Karpas-422 (cell line): ENCODE data around the gene SSX4B. TPM values are rescaled to one million over a fixed set of nuclear protein-coding genes. Genes with fewer than 3 reads are reported as not detected.
"Not testable (repeated sequence)": the region's sequence is repeated elsewhere in the genome, so short reads cannot be mapped to it uniquely, and the experiment has no call there.

ENCODE experiments used
- DNase-seq: peaks from one replicate; pipeline ENCODE4 v3.0.0-alpha.2; 2015
- H2AFZ ChIP-seq: fragments of 200-600 bp; sonication (generic); 2 replicates; pipeline ENCODE4 v1.6.1; 2014; ENCODE audit warnings: antibody characterized with exemption, low read length, mixed read lengths
- H3K27ac ChIP-seq: fragments of 200-600 bp; sonication (generic); 2 replicates; pipeline ENCODE4 v1.5.1; 2014; ENCODE audit warnings: mild to moderate bottlenecking, low read length, moderate library complexity
- H3K27me3 ChIP-seq: fragments of 200-600 bp; sonication (generic); 2 replicates; pipeline ENCODE4 v1.6.1; 2014; ENCODE audit warnings: low read length, mixed read lengths
- H3K36me3 ChIP-seq: fragments of 200-600 bp; sonication (generic); 2 replicates; pipeline ENCODE4 v1.6.1; 2014; ENCODE audit warnings: low read length, mixed read lengths; ENCODE audit not compliant: insufficient read depth
- H3K4me1 ChIP-seq: fragments of 200-600 bp; sonication (generic); 2 replicates; pipeline ENCODE4 v1.6.1; 2014; ENCODE audit warnings: mild to moderate bottlenecking, low read length, mixed read lengths
- H3K4me2 ChIP-seq: fragments of 200-600 bp; sonication (generic); 2 replicates; pipeline ENCODE4 v1.6.1; 2014; ENCODE audit warnings: low read length, low read depth, mild to moderate bottlenecking; ENCODE audit not compliant: poor library complexity, severe bottlenecking
- H3K4me3 ChIP-seq: fragments of 200-600 bp; sonication (generic); 2 replicates; pipeline ENCODE4 v1.5.1; 2014; ENCODE audit warnings: mild to moderate bottlenecking, antibody characterized with exemption, low read length, mixed read lengths
- H3K79me2 ChIP-seq: fragments of 200-600 bp; sonication (generic); 2 replicates; pipeline ENCODE4 v1.6.1; 2014; ENCODE audit warnings: mild to moderate bottlenecking, low read length, mixed read lengths
- H3K9ac ChIP-seq: fragments of 200-600 bp; sonication (generic); 2 replicates; pipeline ENCODE4 v1.6.0; 2014; ENCODE audit warnings: low read length
- H3K9me2 ChIP-seq: fragments of 200-600 bp; sonication (generic), shearing (Covaris generic); replicated peaks from 2 replicates; pipeline ENCODE4 v1.6.0; 2014; ENCODE audit warnings: mild to moderate bottlenecking, low read length, moderate library complexity; ENCODE audit not compliant: insufficient read depth
- H3K9me3 ChIP-seq: fragments of 300-700, 200-600 bp; sonication (generic); 2 replicates; pipeline ENCODE4 v1.6.1; 2014; ENCODE audit warnings: low read length, mixed read lengths
- H4K20me1 ChIP-seq: fragments of 200-600 bp; sonication (generic); 2 replicates; pipeline ENCODE4 v1.6.1; 2014; ENCODE audit warnings: mild to moderate bottlenecking, antibody characterized with exemption, low read length, low read depth; ENCODE audit not compliant: insufficient read depth
- total RNA-seq: library from RNA; depleted of rRNA; stranded (reverse); fragments of >200 nt; shearing (Covaris generic); gene quantifications from 2 replicates; pipeline ENCODE4 v1.2.3, GENCODE V29; 2014; ENCODE audit warnings: low replicate concordance

SSX4B gene
- total RNA-seq, 1 experiment from 2014 or later: not detected

DNA sequence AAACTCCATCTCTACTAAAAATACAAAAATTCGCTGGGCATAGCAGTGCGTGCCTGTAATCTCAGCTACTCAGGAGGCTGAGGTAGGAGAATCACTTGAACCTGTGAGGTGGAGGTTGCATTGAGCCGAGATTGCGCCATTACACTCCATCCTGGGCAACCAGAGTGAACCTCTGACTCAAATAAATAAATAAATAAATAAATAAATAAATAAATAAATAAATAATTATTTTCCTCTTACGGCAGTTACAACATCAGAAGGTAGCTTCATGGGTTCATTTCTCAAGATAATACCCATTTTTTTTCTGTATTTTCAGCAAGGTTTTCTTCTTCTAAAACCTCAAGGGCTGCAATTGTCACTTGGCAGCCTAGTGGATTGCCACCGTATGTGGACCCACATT lies 35.4 kb upstream of the SSX4B start:
- H3K27ac ChIP-seq, H3K9me2 ChIP-seq, H3K9me3 ChIP-seq, H4K20me1 ChIP-seq, H2AFZ ChIP-seq, H3K36me3 ChIP-seq, H3K4me1 ChIP-seq, H3K79me2 ChIP-seq, H3K27me3 ChIP-seq, H3K9ac ChIP-seq, H3K4me3 ChIP-seq, H3K4me2 ChIP-seq: not testable (repeated sequence)
- DNase-seq: peak; percentile 14

GRCh38 chrX:48433713-48434112 lies 22.0 kb upstream of the SSX4B start:
- H3K9me2 ChIP-seq, H2AFZ ChIP-seq: not testable (repeated sequence)

GRCh38 chrX:48430166-48430565 lies 18.4 kb upstream of the SSX4B start:
- not testable (repeated sequence) for H4K20me1 ChIP-seq, H3K9me2 ChIP-seq, H3K79me2 ChIP-seq, H3K9me3 ChIP-seq, H3K27ac ChIP-seq, H3K4me1 ChIP-seq, H3K4me2 ChIP-seq, H3K9ac ChIP-seq, H2AFZ ChIP-seq, H3K27me3 ChIP-seq, H3K4me3 ChIP-seq, H3K36me3 ChIP-seq
- DNase-seq: peak; percentile 38

More at GRCh38 chrX:48433713-48434112, 22.0 kb upstream of the SSX4B start:
- not testable (repeated sequence) for H3K9me3 ChIP-seq, DNase-seq, H3K4me2 ChIP-seq, H3K27me3 ChIP-seq, H3K27ac ChIP-seq, H3K4me1 ChIP-seq, H3K4me3 ChIP-seq, H3K79me2 ChIP-seq, H3K9ac ChIP-seq, H4K20me1 ChIP-seq, H3K36me3 ChIP-seq

DNA sequence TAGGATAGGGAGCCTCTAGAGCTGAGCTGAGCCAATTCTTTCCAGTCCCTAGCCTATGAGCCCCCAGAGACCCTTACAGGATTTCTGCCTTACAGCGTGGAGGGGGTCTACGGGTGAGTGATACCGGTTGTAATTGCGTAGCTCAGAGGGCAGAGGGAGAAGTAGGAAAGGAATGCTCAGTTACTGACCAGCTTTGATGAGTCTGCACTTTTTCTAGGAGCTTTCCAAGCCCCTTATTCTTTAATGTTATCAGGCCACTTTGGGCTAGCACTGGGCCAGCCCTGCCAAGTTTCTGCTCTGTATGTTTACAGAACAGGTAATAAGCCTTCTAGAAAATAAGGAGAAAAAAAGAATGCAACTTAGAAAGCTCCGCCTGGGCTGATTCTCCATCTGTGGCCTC lies 17.8 kb upstream of the SSX4B start:
- not testable (repeated sequence) for H3K27me3 ChIP-seq, H3K9me3 ChIP-seq, H3K79me2 ChIP-seq, H3K4me3 ChIP-seq, H3K4me2 ChIP-seq, H3K9me2 ChIP-seq, H4K20me1 ChIP-seq, H2AFZ ChIP-seq, H3K27ac ChIP-seq, H3K36me3 ChIP-seq, H3K9ac ChIP-seq, H3K4me1 ChIP-seq
- peak; percentile 12 for DNase-seq

DNA sequence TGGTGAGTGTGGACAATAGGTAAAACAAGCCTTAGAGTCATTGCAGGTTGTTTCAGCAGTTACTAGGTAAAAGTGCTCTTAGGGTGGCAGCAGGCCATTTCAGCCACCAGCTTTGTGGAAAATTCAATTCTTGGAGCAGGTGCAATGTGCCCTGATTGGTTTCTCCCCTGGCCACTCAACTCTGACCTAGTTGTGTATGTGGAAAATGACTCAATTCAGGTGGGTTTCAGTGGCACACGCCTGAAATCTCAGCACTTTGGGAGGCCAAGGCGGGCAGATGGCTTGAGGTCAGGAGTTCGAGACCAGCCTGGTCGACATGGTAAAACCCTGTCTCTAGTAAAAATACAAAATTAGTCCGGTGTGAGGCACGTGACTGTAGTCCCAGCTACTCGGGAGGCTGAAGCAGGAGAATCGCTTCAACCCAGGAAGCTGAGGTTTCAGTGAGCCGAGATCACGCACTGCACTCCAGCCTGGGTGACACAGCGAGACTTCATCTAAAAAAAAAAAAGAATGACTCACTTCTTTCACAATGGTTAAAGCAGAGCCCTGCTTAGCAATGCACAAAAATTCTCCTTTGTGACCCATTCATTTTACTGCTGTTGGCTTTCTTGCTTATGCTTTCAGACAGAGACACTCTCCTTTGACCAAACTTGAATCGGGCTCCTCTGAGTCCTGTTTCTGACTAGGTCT lies 15.4 kb upstream of the SSX4B start:
- H3K36me3 ChIP-seq, H4K20me1 ChIP-seq, DNase-seq, H3K4me1 ChIP-seq, H2AFZ ChIP-seq, H3K9me2 ChIP-seq, H3K27me3 ChIP-seq, H3K27ac ChIP-seq, H3K4me2 ChIP-seq, H3K4me3 ChIP-seq, H3K9ac ChIP-seq, H3K79me2 ChIP-seq, H3K9me3 ChIP-seq: not testable (repeated sequence)

GRCh38 chrX:48397825-48398224 lies 13.9 kb downstream of the SSX4B start:
- not testable (repeated sequence) for H3K9me2 ChIP-seq, H2AFZ ChIP-seq, H3K27ac ChIP-seq, DNase-seq, H3K4me1 ChIP-seq, H3K9me3 ChIP-seq, H3K36me3 ChIP-seq, H3K4me2 ChIP-seq, H3K79me2 ChIP-seq, H3K9ac ChIP-seq, H3K27me3 ChIP-seq, H3K4me3 ChIP-seq, H4K20me1 ChIP-seq

DNA sequence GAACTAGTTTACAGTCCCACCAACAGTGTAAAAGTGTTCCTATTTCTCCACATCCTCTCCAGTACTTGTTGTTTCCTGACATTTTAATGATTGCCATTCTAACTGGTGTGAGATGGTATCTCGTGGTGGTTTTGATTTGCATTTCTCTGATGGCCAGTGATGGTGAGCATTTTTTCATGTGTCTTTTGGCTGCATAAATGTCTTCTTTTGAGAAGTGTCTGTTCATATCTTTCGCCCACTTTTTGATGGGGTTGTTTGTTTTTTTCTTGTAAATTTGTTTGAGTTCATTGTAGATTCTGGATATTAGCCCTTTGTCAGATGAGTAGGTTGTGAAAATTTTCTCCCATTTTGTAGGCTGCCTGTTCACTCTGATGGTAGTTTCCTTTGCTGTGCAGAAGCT lies 14.8 kb downstream of the SSX4B start:
- H3K9ac ChIP-seq, H3K4me3 ChIP-seq, H2AFZ ChIP-seq, H3K9me3 ChIP-seq, DNase-seq, H3K36me3 ChIP-seq, H3K79me2 ChIP-seq, H3K27me3 ChIP-seq, H3K27ac ChIP-seq, H3K4me1 ChIP-seq, H4K20me1 ChIP-seq, H3K9me2 ChIP-seq, H3K4me2 ChIP-seq: not testable (repeated sequence)

DNA sequence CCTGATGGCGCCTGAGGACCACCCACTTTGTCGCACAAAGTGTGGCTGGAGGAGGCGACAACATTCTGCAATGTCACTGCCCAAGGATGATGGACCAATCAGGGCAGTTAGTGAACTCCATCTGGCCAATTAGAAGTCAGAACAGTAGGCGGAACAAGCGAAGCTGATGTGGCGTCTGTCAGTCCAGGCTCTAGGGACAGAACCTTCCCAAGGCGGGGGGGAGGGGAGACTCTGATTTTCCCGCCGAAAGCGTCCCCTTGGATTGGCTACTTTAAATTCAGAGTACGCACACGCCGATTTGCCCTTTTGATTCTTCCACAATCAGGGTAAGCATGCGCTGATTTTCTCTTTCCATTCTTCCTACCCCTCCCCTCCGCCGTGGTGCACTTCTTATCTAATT lies 28.5 kb downstream of the SSX4B start, which contains the start of gene SSX4:
TSS of gene SSX4 (plus strand) at position 301 of the 400 bp plus-strand sequence. CDS start 515 bp downstream, outside the sequence.
- not testable (repeated sequence) for H3K27me3 ChIP-seq, DNase-seq, H3K36me3 ChIP-seq, H3K4me3 ChIP-seq, H2AFZ ChIP-seq, H3K9me2 ChIP-seq, H3K4me2 ChIP-seq, H3K27ac ChIP-seq, H4K20me1 ChIP-seq, H3K4me1 ChIP-seq, H3K9ac ChIP-seq, H3K79me2 ChIP-seq, H3K9me3 ChIP-seq

- not testable (repeated sequence) for H3K27me3 ChIP-seq, H3K4me2 ChIP-seq, H3K4me3 ChIP-seq, H3K79me2 ChIP-seq, DNase-seq, H3K36me3 ChIP-seq, H4K20me1 ChIP-seq, H3K9ac ChIP-seq, H2AFZ ChIP-seq, H3K4me1 ChIP-seq, H3K27ac ChIP-seq, H3K9me3 ChIP-seq, H3K9me2 ChIP-seq
These were observed 41.4 kb downstream of the SSX4B start for GRCh38 chrX:48370408-48370807.
